HL-60/S4 treated with phorbol 12-myristate 13-acetate at 8.2 ng/mL for 4 days and 3 days (cell line): ENCODE data around the gene YRDC.

Source experiments
- in situ Hi-C: fragments of 300-500 bp; cut with MboI; formaldehyde crosslinking; loops from 2 replicates; pipeline ENCODE4 v1.15.0; 2022; ENCODE audit warnings: low sequenced_read_pairs

The YRDC gene

DNA sequence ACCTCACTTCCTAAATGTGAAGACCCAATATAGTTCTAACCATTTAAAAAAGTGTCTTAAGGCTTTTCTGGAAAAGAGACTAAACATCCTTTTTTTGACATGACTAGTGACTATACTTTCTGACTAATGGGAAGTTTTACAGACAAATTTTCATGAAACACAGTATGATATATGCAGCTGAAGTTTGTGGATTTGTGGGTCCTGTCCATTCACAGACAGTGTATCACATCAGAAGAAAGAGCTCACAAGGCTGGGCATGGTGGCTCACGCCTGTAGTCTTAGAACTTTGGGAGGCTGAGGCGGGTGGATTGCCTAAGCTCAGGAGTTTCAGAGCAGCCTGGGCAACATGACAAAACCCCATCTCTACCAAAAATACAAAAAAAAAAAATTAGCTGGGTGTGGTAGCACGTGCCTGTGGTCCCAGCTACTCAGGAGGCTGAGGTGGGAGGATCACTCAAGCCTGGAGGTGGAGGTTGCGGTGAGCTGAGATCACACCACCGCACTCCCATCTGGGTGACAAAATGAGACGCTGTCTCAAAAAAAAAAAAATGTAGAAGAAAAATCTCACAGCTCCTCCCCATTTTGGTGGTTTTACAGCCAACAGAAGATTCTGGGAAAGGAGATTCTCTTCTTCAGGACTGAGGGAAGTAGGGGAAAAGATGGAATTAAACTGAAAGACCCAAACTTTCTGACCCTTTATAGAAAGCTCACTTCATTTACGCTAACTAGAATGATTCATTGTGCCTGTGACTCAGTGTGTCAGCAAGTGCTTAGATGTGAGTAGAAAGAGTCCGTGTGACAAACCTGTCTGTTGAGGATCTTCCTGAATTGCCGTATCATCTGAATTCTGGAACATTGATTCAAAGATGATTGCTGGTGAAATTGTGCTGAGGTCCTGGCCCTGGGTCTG lies 15.2 kb upstream of the YRDC start:
- in situ Hi-C loops = no loop called here

DNA sequence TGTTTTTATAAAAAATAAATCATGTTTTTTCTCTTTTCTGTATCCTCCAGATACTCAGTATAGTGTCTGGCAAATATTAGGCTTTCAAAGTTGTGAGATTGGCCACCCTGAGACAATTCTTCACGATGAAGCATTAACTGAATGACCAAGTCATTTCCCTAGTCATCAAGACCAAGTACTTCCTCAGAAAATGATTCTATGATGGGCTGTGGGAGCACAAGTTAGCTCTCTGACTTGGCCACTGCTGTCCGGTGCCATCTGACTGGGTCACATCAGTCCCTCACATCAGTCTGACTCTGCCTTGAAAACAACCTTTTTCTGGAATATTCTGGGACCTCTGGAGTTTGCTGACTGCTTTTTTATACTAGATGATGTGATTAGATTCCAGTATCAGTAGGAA lies 13.5 kb upstream of the YRDC start:
- in situ Hi-C loops = no loop called here

DNA sequence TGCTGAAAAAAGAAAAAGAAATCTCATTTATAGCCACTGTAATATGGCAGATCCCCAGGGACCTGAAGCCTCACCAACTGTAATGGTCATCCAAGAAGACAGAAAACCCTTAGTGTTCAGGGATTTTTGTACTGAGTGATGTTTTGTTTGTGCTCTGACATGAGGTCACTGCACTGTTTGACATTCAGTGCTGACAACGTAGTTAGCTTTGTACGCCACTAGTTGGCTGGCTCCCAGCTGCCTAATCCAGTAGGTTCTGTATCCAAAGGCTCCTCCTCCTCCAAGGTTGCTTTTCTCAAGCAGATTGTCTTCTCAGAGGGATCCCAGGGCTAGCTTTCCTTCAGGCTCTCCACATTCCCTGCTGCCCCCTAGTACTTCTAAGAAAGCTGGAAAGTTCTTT lies 9.5 kb upstream of the YRDC start:
- in situ Hi-C loops = no loop called here

DNA sequence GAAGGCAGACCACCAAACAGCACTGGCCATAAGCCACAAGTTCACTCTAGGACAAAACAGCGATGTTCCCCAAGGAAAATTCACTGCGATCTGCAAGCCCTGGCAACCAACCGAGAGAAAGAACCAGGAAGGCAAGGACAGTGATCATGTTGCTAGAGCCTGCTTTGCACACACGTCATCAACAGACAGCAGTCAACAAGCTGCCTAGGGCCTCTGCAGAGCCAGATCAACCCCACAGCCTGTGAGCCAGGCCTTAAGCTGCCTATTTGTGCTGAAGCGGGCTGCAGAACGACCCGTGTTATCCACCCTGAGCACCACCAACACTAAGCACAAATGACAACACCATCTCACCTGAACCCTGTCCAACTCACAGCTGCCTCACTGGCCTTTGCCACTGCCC lies 6.2 kb upstream of the YRDC start:
- in situ Hi-C loops = no loop called here

DNA sequence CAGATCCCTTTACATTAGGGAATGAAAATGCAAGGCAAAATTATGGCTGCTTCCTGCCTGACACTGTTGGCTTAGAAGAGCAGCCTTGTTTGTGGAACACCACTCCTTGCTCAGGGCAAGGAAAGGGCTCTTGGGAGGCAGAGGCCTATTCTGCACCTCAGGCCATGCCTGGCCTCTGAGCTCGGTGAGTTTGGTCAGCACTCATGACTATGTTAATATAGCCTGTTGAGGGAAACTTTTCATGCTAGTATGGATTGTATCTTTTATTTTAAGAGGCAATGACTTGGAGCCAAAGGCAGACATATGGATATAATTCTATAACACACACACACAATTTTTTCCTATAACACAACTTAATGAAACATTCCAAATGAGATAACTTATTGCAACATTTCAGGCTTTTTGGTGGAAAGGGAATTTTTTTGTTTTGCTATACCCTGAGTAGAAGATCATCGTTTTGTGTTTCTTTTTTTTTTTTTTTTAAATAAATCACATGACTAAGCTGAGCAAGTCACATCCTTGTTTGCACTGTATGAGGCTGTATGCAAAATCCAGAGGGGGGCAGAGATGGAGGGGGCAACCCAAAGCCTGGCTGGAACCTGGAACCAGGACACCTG lies 5.6 kb upstream of the YRDC start:
- in situ Hi-C loops = no loop called here

DNA sequence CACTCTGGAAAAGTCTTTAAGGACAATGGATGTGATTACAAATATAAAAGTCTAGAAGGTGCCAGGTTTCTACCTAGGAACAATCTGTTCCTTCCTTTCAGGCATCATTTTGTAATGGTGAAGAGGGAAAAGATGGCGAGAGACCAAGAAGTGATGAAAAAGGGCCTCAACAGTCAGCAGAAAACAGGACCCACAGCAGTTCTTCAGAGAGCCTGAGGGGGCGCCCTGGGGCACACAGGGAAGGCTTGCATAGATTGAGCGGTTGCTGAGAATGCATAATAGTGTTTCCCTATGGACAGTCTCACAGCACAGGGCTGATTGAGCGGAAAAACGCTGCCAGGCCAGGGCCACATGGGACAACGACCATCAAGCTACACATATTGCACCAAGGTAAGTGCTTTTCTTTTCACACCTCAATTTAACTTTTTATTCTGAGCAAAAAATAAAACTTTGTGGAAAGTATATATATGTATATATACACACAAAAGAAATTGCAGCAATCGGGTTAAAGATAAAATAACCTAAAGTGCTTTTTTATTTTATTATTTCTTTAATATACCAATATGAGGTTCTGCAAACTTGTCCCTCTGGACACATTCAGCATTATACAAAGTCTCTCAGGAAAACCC lies 3.1 kb upstream of the YRDC start:
- in situ Hi-C loops = no loop called here

DNA sequence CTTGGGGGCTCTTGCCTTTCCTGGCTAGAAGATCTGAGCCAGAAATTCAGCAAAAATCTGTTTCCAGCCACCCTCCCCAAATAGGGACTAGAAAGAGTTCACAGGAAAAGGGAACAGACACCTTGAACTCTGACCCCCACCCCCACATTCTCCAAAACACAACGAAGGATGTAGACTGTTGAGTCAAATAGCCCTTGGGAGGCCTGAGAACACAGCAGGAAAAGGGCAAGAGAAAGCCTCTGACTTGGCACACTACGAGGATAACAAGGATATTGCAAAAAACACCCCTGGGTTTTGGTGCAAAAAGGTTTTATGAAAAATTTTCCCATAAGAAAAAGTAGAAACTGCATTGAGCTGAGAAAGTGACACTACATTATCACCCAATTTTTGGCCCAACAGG lies 1.9 kb upstream of the YRDC start:
- in situ Hi-C loops = no loop called here

DNA sequence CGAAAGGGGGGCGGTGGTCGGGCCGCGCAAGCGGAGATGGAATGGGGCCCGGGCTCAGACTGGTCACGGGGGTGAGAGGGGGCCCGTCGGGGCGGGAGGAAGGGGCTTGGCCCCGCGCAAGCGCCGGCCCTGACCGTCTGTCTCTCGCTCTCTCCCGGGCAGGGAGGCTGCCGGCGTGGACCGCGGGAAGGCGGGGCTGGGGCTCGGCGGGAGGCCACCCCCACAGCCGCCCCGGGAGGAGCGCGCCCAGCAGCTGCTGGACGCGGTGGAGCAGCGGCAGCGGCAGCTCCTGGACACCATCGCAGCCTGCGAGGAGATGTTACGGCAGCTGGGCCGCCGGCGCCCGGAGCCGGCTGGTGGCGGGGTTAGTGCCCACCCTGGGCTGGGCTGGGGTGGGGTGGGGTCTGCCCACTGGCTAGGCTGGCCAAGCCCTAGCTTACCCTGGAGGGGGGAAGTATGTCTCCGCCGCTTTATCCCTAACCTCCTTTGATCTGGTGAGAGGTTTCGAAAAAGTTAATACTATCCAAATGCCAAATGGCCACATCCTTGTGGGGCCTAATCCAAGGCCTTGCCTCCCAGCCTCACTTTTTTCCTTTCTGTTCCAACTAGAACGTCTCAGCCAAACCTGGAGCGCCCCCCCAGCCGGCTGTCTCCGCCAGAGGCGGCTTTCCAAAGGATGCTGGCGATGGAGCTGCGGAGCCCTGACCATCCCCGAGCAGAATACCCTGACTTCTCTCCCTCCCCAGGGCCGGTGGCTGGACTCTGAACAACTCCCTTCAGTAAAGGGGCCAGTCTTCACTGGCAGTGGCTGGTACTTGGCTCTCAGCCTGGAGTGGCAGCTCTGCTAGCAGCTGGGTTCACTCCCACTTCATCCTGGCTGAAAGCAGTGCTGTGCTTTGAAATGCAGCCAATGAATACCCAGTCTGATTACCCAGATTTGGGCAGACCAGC lies 636 bp upstream of the YRDC start:
- in situ Hi-C loops = no loop called here

DNA sequence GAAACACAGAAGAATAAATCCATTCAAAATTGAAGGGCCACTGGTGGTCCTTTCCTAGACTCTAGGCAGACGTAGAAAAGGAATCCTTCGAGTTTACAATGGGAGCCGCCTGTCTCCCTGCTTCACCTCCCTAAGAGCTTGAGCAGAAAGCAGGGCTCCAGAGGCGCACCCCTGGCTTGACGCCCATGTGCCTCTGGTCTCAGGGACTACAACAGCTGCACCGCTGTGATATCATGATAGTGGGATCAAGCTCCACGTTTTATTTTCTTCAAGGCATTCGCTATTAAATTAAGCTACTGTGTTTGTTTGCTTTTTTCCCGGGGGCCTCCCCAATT lies 821 bp downstream of the YRDC start:
- in situ Hi-C loops = no loop called here

DNA sequence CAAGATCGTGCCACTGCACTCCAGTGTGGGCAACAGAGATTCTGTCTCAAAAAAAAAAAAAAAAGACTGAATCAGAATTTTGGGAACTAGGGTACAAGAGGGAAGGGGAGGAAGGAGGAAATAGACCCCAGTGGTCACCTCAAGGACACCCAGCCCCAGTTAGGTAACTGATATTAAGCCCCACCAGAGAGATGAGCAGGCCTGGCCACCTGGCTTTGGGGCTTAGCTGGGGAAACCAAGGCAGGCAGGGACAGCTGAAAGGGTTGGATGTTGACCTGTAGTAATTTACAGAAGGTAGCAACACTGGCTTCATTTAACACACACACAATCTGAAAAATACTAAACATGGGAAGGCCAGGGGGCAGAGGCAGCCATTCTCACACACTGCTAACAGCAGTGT lies 5.6 kb downstream of the YRDC start:
- in situ Hi-C loops = no loop called here

DNA sequence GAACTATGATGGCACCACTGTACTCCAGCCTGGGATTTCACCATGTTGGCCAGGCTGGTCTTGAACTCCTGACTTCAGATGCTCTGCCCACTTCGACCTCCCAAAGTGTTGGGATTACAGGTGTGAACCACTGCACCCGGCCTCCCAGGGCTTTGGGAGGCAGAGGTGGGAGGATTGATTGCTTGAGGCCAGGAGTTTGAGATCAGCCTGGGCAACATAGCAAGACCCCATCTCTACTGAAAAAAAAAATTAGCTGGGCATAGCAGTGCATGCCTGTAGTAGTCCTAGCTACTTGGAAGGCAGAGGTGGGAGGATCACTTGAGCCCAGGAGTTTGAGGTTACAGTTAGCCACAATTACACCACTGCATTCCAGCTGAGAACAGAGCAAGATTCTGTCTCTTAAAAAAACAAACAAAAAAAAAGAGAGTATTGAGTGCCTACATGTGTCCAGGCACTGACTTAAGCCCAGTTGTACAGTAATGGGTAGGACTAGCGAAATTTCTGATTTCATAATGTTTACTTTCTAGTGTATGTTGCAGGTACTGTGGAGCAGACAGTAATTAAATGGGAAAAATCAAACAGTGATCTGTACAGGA lies 10.2 kb downstream of the YRDC start:
- in situ Hi-C loops = no loop called here

DNA sequence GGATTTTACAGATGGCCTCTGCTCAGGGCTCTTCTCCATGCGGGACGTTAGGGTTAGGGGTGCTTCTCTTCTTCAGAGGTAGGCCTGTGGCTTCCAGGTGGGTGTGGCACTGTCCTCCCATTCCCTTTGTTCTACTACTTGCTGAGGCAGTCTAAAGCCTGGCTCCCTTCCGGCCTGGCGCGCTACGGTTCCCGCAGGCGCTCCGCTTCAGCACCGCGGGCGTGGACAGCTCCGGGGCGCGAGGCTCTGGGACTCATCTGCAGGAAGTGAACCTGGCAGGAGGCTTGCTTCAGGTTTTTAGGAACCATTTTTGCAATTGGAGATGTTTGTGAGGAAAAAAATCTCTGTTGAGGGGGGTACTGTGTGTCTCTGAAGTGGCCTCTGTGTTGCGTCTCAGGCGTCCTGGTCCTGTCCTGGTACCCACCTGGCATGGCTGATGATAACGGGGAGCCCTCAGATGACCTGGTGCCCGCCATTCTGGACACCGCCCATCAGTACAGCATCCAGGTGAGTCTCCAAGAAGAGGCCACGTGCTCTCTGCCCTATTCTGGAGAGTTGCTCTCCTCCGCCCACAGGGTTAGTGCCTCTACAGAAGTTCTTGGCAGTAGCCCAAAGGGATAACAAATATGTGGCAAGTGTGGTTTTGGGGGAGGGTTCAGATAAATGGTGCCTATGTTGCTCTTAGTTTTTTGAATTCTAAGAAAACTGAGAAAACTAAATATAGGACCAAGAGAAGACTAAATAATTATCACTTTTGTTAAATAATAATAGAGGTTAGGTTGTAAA lies 12.5 kb downstream of the YRDC start:
- in situ Hi-C loops = no loop called here

DNA sequence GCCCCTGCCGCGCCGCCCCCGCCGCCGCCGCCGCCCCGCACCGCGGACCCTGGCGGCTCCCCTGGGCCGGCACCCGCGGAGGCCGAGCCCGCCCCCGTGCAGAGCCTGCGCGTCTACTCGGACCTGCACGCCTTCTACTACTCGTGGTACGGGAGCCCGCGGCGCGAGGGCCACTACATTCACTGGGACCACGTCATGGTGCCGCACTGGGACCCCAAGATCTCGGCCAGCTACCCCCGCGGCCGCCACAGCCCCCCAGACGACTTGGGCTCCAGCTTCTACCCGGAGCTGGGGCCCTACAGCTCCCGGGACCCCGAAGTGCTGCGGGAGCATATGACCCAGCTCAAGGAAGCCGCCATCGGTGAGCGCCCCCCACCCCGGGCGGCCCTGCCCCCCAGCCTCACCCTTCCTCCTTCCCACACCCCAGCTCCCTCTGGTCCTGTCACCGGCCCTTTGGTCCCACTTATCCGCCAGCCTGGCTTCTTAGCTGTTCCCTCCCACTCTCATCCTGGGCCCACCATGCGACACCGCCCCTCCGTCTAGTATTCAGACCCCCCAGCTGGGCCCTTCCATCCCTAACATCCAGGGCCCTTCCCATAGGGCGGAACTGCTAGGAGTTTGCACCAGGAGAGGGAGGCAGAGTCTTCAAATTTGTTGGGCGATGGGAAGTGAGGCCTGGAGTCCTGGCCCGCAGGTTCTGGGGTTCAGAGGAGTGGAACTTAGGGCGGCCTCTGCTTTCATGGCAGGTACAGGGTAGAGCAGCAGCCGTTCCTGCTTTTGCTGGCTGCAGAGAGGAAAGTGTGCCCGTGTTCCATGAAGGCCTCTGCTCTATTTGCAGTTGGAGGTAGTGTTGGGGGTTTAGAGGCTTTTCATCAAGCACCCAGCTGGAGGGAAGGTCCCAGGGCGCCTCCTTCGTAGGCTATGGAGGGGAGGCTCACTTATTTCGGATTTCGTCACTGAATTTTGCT lies 13.4 kb downstream of the YRDC start:
- in situ Hi-C loops = no loop called here

DNA sequence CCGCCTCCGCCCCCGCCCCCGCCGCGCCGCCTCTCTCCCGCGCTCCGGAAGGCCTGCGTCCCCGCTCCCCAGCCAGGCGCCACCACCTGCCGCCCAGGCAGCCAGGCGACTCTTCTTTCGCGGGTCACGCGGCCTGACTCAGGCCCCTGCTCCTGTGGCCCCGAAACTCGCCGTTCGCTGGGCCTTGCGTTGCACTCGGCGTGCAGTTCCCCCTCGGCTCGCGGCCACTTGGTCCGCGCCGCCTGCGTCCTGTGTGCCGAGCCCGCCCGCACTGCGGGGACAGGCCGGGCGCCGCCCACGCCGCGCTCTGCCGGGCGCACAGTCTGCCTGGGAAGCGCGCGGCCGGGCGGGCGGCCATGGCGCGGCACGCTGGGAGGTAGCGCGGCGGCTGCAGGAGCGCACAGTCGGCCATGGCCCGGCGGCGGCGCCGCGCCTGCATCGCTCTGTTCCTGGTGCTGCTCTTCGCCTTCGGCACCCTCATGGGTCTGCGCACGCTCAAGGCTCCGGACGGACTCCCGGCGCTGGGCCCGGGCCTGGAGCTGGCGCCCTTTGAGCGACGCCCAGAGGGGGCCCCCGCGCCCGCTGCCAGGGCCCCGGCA lies 14.1 kb downstream of the YRDC start, which contains the start of gene MANEAL:
Gene MANEAL (plus strand): TSS at position 75 of the 599 bp plus-strand sequence. CDS start 336 bp downstream, at position 411.
- in situ Hi-C loops = no loop called here

DNA sequence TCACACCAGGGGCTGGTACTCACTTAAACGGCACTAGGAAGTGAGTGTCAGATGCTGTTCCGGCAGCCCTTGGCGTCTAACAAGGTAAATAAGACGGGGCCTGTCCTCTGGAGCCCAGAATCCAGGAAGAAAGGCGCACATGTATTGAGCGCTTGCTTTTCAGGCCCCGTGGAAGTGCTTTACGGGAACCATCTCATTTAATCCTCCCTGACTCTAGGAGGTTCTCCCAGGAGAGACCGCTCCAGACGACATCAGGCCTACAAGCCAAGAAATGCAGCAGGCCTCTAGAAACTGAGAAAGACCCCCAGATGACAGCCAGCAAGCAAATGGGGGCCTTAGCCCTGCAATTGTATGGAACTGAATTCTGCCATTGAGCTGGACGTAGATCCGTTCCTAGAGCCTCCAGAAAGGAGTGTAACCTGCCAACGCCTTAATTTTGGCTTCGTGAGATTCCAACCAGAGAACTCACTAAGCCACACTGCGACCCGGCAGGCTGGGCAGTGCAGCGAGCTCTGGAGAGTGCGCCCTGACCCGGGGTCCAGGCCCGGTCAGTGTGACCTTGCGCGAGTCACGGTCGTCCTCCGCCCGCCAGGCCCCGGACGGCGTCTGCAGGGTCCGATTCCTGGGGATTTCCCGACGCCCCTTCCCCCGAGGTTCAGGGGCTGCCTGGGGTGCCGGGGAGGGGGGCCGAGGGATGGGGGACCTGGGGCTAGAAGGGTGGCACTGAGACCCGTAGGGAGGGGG lies 14.9 kb downstream of the YRDC start:
- in situ Hi-C loops = no loop called here

DNA sequence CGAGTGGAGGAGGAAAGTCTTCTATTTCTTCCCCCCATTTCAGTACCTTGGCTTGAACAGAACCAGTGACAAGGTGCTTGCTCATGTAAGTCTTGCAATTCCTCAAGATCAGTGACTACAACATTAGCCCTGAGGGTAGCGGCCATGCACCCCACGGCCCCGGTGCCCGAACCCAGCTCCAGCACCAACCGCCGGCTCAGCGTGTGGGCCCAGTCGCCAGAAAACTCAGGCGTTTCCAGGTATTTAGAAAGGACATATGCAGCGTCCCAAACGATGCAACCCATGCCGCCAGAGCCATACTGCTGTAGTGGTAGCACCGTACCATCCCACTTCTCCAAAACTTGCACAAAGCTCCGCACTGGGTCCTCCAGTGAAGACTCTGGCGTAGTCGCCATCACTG lies 25.5 kb downstream of the YRDC start:
- in situ Hi-C loops = no loop called here

DNA sequence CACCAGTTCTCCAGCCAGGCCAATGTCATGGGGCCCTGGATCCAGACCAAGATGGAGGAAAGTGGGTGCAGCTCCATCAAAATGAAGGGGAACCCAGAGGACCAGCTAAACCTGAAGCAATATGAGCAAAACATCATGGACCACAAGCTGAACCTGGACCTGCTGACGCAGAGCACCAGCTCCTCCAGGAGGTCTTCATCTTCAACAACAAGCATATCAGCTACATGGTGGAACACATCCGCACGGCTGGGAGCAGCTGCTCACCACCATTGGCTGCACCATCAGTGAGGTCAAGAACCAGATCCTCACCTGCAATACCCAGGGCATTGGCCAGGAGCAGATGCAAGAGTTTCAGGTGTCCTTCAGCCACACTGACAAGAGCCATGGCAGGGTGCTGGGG lies 29.4 kb downstream of the YRDC start:
- in situ Hi-C loops = no loop called here
